HG03558 (cell line): ENCODE results near the gene TFDP1.

Experiments used
- ATAC-seq: cut with Tn5 transposase; IDR thresholded peaks from one replicate; pipeline ENCODE4 v1.9.1; 2021; ENCODE audit warnings: moderate number of reproducible peaks; ENCODE audit not compliant: unreplicated experiment; ENCODE audit errors: extremely low read depth

The TFDP1 gene

DNA sequence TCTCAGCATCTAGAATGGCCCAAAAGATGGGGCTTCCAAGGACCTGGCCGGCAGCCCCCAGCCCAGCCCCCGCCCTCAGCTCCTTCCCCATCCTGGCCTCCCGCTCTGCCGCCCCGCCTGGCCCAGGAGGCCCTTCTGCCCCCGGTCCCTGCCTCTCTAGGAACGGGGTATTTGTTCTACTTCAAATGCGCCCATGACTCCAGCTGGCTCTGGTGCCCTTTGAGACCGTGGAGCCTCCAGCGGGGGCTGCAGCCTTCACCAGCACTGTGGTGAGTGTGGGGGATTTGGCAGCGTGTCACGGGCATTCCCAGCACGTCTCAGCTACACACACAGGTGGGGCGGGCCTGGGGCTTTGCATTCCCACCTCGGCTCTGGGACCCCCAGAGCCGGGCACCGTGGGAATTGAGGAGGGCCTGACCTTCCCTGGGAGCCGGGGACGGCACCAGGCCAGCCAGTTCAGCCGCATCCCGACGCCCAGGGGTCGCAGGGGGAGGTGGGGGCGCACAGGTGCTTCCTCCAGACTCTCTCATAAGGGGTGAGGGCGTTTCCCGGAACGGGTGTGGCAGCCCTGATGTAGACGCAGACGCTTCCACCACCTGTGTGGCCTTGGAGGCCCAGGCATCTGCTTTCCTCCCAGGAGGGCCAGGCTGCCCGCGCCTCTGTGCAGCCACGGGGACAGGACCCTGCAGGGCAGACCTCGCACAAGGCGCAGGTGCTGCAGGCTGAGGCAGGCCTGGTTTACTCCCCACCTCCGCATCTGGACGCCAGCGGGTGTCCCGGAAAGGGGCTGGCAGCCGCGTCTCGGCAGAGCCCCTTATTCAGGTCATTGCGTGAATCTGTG is 72.5 kb downstream of the TFDP1 start:
- ATAC-seq: no peak

GRCh38 chr13:113657851-113658741 is 73.5 kb downstream of the TFDP1 start, which contains the start of gene ATP4B:
TSS of gene ATP4B (minus strand) at chr13:113658198. CDS start at chr13:113658144, 54 bp downstream.
- ATAC-seq: no peak

DNA sequence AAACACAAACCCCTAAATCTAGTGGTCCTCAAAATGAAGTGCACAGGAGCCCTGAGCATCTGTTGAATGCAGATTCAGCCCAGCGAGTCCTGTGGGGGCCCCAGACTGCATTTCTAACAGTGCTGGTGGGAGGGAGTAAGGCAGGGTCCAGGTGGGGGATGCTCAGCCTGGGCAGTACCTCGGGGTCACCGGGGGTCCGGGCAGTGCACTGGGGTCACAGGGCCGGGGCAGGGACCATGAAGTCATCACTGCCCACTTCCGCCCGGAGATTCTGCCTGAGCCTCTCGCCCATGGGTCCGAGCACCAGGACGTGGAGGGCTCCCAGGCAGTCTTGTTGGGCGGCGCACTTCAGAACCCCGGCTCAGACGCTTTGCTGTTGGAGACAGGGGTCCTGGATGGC is 74.3 kb downstream of the TFDP1 start:
- ATAC-seq: no peak

DNA sequence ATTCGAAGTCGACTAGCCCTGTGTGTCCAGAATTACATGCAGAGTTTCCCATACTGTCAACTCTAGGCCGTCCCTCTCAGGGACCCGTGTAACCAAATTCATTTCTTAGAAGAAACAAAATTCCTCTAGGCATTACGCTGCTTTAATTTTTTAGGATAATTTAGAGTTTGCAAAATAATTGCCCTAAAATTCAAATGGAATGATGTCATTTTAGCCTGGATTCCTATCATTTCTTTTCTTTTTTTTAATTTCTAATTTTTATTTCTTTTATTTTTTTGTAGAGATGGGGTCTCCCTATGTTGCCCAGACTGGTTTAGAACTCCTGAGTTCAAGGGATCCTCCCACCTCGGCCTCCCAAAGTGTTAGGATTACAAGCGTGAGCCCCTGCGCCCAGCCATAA is 74.8 kb downstream of the TFDP1 start:
- no peak for ATAC-seq

DNA sequence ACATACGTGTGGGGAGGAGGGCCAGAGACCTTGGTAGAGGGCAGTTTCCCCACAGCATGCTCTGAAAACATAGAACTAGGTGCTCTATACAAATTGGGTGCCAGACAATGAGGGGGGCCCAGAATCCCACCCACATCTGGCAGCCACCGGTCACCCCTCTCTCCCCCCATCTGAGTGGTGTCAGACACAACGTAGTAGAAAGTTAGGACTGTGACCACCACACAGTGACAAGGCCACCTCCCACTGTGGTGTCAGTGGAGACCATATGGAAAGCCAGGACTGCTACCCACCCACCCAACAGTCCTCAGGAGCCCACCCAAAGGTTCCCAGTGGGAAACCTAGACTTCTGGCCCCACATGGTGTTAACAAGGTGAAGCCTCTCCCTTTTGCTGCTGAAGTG is 75.5 kb downstream of the TFDP1 start:
- no peak for ATAC-seq

DNA sequence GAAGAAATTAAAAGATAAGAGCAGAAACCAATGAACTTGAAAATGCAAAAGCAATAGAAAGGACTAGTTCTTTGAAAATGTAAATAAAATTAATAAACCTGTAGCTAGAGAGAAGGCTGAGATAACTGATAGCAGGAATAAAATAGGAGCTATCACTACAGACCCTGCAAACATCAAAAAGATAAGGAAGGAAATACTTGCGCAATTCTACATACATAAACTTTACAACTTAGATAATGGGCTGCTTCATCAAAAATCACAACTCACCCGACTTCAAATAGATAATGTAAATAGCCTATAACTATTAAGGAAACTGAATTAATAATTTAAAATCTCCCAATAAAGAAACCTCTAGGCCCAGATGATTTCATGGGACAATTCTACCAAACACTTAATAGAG is 77.0 kb downstream of the TFDP1 start:
- no peak for ATAC-seq

DNA sequence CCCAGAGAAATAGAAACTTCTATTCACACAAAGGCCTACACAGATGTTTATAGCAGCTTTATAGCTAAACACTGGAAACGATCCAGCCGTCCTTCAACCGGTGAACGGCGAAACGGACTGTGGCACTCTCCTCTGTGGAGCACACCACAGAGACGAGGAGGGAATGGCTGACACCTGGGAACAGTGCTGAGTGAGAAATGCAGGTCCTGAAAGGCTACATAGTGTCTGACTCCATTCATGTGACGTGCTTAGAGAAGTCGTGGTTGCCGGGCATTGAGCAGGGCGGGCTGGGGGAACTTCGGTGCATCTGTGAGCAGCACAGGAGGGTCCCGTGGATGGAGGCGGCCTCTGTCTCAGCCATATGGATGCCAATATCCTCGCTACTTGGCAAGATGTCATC is 79.4 kb downstream of the TFDP1 start:
- ATAC-seq: no peak

DNA sequence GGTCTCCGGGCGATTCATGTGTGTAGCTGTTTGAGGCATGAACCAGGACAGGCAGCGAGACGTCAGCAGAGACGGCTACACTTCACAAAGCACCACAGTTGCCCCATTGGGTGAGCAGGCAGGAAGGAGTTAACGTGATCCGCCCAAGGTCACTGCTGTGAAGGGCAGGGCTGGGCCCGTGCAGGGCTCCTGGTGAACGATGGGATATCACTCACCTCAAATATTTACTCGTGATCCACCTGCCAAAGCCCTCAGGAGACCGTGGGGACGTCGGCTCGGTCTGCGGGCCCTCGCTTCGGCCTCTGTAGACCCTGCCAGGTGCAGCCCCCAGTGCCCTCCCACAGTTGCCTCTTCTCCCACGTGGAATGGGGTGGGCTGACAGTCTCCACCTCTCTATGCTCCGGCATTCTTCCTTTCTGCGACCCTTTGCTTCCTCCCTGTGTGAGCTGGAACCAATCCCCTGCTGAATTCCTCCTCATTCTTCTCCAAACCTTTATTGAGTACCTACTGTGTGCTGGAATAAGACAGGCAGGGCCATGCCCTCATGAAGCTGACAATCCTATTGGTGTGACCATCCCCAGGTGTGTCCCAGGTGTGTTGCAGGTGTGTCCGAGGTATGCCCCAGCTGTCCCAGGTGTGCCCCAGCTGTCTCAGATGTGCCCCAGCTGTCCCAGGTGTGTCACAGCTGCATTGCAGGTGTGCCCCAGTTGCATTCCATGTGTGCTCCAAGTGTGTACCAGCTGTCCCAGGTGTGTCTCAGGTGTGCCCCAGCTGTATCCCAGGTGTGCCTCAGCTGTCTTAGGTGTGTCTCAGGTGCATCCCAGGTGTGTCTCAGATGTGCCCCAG is 80.4 kb downstream of the TFDP1 start:
- no peak for ATAC-seq

- ATAC-seq: no peak
These were observed 81.2 kb downstream of the TFDP1 start for GRCh38 chr13:113665597-113666328.

DNA sequence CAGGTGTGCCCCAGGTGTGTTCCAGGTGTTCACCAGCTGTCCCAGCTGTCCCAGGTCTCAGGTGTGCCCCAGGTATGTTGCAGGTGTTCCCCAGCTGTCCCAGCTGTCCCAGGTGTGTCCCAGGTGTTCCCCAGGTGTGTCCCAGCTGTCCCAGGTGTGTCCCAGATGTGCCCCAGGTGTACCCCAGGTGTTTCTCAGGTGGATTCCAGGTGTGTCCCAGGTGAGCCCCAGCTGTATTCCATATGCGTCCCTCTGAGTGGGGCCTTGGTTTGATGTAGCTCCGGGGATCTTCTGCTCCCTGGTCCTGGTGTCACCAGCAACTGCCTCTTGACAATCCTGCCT is 81.7 kb downstream of the TFDP1 start:
- no peak for ATAC-seq

- no peak for ATAC-seq
These were observed 82.6 kb downstream of the TFDP1 start, which contains the start of gene GRK1 for GRCh38 chr13:113666951-113667701. TSS of gene GRK1 (plus strand) at chr13:113667219. CDS start at chr13:113667387, 168 bp downstream.

DNA sequence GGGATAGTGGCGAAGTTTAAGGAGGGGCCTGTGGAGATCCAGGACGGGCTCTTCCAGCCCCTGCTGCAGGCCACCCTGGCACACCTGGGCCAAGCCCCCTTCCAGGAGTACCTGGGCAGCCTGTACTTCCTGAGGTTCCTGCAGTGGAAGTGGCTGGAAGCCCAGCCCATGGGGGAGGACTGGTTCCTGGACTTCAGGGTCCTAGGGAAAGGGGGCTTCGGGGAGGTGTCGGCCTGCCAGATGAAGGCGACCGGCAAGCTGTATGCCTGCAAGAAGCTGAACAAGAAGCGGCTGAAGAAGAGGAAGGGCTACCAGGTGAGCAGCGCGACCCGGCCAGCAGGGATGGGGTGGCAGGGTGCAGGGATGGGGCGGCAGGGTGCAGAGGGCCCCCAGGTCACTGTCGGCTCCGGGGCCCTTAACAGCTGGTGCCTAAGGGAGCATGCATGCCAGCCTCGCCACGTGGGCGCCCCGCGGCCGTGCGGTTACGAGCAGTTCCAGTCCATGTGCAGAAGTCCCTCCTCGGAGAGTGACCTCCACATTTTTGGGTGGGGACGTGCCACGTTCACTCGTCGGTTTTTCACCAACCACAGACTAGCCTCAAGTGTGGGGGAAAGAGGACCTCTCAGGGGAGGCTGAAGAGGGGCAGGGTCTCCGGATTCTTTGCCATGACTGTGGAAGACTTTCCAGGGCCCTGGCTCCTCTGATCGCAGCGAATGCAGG is 83.4 kb downstream of the TFDP1 start:
- ATAC-seq: no peak

DNA sequence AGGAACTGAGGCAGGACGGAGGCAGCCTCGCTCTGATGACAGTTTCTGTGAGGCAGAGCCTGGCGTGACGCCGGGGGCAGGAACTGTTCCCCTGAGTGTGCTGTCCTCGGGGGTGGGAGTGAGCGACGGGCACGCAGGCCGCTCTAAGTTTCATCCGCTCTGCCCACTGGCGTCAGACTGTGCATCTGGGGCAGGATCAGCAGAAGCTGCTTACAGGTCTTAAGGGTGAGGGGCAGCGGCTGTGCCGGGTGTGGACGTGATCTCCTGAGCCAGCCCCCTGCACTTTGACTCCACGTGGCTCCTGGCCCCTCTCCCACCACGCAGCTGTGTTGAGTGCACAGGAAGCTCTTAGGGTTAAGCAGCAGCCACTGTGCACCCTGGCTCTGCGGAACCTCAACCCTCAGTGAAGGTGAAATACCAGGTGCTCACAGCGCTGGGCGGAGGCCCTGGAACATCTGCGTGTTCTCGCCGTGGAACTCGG is 84.0 kb downstream of the TFDP1 start:
- no peak for ATAC-seq

- no peak for ATAC-seq
These were observed 84.7 kb downstream of the TFDP1 start for GRCh38 chr13:113669231-113669754.

DNA sequence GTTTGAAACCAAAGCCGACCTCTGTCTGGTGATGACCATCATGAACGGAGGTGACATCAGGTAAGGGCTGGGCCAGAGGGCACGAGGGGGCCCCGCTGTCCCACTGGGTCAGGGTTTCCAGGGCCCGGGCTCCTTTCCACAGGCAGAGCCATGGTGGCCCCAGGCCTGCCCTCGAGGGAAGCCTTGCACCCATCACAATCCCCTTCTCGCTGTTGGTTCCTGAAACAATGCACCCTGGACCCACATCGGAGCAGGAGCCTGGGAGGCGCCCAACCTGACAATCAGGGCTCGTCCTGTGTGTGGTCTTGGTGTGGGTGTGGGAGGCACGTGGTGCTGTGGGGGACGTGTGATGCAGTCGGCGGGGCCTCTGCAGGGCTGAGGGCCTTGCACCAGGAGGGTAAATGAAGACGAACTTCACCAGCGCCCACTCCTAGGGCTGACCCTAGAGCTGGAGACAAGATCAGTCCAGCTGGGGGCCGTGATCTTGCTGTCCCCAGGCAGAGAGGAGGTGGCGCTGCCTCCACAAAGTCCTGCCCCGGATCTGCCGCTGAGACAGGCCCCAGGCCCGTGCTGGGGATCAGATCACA is 85.3 kb downstream of the TFDP1 start:
- ATAC-seq: no peak

DNA sequence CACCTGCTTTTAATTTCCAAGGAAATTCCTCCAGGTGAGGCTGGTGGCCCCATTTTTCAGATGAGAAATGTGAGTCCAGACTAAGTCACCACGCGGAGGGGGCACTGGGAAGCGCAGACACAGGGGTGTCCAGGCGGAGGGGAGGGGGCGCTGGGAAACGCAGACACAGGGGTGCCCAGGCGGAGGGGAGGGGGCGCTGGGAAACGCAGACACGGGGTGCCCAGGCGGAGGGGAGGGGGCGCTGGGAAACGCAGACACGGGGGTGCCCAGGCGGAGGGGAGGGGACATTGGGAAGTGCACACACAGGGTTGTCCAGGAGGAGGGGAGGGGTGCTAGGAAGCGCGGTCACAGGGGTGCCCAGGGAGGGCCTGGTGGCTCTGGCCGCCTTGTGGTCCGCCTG is 86.0 kb downstream of the TFDP1 start:
- no peak for ATAC-seq
